Neural cell (in vitro differentiated cells): Measurements from ENCODE around the gene SF1.

Source experiments
- CTCF ChIP-seq: fragments of 450-650 bp; IDR thresholded peaks from 2 replicates; pipeline ENCODE4 v1.5.1; 2014; ENCODE audit warnings: antibody characterized with exemption, mild to moderate bottlenecking, moderate library complexity; ENCODE audit not compliant: poor library complexity, severe bottlenecking
- SMC3 ChIP-seq: fragments of 450-650 bp; conservative IDR thresholded peaks from 2 replicates; pipeline ENCODE4 v1.6.1; 2014; ENCODE audit warnings: antibody characterized with exemption, mild to moderate bottlenecking, moderate library complexity; ENCODE audit not compliant: poor library complexity

DNA sequence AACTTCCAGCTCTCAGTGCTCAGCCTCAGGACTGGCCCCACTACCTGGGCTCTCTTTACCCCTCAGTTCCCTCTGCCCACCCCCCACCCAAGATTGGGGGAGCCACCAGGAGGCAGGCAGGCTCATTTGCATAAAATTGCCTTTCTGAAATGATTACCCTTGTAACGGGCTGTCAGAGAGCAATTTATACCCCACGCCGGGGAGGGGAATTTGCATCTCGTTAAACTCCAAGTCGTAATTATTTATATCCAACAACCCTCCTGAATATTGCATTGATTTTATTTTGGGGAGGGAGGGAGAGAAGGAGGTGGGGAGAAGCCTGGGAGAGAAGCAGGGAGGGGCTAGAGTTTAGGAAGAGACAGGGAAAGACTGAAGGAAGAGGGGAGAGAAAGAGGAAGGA lies 63.7 kb downstream of the SF1 start:
- TF ChIP-seq CTCF (no peak), SMC3 (no peak)
